Frontal cortex (tissue), 4 donors: ENCODE measurements around the gene BRD7. TPM values are rescaled to one million over a fixed set of nuclear protein-coding genes. Genes with fewer than 3 reads are reported as not detected.

ENCODE experiments used
- DNase-seq, 2 donors: peaks; one replicate each; pipeline ENCODE4 v3.0.0; 2012; ENCODE audit warnings: low spot score in 2 of 2
- FAIRE-seq: peaks from 2 replicates; lab custom pipeline; 2012; peaks lifted over from hg19 to GRCh38; lab: Jason Lieb, UNC
- total RNA-seq: library from RNA; depleted of rRNA; stranded (reverse); fragments of >200 nt; gene quantifications from one replicate; pipeline ENCODE4 v1.2.3, GENCODE V29; 2014
- donor health status: control.
- donor health status: control.
- donor health status: control.

Gene BRD7
- total RNA-seq, 1 donor from 2014 or later = 39.5 TPM

- no peak for DNase-seq
- FAIRE-seq = no peak
These were observed 73.2 kb downstream of the BRD7 start for GRCh38 chr16:50295541-50296132.

DNA sequence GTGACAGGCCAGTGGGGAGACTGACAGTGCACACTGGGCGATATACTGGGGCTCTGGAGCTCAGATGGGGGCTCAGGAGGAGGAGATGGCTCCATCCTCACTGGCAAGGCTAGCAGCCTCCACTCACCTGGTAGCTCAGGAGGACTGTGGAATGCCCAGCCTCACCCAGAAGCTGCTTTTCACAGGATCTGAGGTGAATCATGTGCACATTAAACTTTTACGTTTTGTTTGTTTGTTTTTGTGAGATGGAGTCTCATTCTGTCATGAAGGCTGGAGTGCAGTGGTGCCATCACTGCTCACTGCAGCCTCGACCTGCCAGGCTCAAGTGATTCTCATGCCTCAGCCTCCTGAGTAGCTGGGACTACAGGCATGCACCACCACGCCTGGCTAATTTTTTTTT is 73.8 kb downstream of the BRD7 start:
- FAIRE-seq (no peak), DNase-seq (no peak)

GRCh38 chr16:50293994-50294855 is 74.6 kb downstream of the BRD7 start:
- FAIRE-seq = no peak
- DNase-seq = no peak

DNA sequence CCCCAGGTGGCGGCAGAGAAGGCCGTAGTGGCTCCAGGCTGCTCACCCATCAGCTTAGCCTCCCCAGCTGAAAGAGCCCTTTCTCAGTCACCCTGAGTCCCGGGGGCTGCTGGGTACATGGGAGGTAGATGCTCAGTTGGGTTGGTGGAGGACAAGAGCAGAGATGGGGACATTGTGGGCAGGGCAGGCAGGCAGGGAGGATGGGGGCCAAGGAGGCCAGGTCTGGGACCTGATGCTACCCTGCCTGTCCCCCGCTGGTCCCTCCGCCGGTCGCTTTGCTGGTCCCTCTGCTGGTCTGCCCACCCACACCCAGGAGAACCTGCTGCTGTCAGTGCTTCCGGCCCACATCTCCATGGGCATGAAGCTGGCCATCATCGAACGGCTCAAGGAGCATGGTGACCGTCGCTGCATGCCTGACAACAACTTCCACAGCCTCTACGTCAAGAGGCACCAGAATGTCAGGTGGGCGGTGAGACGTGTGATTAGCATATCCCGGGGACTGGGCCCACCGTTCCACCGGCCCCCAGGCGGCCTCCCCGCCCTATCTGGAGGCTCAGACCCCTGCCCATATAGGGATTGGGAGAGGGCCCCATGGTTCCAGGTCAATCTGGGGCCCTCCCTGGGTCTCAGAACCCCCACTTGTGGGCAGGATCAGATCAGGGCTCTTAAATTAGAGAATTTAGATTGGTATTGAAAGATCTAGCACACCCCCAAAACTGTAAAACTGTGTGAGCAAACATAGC is 75.6 kb downstream of the BRD7 start:
- FAIRE-seq (no peak), DNase-seq (no peak)

- FAIRE-seq (no peak), DNase-seq (no peak)
These were observed 76.2 kb downstream of the BRD7 start for GRCh38 chr16:50292566-50292948.

DNA sequence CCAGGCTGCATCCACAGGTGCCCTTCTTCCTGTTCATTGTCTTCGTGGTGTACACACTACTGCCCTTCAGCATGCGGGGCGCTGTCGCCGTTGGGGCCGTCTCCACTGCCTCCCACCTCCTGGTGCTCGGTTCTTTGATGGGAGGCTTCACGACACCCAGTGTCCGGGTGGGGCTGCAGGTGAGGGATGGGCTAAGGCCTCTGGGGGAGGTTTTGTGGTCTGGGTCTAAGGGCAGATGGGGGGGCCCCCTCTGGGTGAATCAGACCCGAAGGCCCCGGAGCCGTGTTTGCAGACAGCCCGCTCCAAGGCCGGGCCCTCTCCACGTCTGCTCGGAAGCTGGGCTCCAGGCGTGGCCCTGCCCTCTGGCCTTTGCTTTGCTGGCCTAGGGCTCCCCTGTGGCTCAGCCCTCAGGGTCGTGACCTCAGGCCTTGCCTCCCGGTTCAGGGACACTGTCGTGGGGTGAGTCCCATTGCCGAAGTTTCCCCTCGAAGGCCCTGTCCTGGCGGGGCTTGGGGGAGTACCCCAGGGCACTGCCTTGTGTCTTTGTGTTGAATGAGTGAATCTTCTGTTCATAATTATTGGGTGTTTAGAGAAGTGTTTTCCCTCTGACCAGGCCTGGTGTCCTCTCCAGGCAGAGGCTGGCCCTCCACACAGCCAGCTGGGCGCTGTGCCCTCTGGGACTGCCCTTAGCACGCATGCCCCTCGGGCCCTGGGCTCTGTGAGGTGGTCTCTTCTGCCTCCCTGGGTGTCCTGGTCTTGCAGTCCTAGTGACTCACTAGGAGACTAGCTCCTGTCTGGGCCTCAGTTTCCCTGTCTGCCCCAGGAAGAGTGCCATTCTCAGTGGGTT is 76.8 kb downstream of the BRD7 start:
- FAIRE-seq (no peak), DNase-seq (no peak)

- DNase-seq (no peak), FAIRE-seq (no peak)
These were observed 77.9 kb downstream of the BRD7 start for GRCh38 chr16:50290856-50291255.

GRCh38 chr16:50289950-50290764 is 78.6 kb downstream of the BRD7 start:
- FAIRE-seq = no peak
- DNase-seq = no peak

GRCh38 chr16:50288920-50289319 is 79.9 kb downstream of the BRD7 start:
- DNase-seq (no peak), FAIRE-seq (no peak)

DNA sequence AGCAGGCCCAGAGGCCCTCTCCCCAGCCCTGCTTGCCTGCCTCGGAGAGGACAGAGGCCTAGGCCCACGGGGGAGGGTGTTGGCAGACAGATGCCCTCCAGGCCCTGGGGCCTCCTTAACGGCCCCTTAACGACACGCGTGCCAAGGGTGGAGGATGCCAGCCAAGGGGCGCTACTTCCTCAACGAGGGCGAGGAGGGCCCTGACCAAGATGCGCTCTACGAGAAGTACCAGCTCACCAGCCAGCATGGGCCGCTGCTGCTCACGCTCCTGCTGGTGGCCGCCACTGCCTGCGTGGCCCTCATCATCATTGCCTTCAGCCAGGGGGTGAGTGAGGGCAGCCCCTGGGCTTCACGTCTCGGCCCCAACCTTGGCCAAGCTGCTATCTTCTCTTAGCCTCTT is 80.8 kb downstream of the BRD7 start:
- FAIRE-seq = no peak

GRCh38 chr16:50286681-50287080 is 82.1 kb downstream of the BRD7 start:
- no peak for DNase-seq
- no peak for FAIRE-seq

More for the DNA sequence above, 80.8 kb downstream of the BRD7 start:
- no peak for DNase-seq

- DNase-seq (no peak), FAIRE-seq (no peak)
These were observed 83.3 kb downstream of the BRD7 start for GRCh38 chr16:50285406-50286003.

GRCh38 chr16:50284131-50284911 is 84.5 kb downstream of the BRD7 start:
- DNase-seq (no peak), FAIRE-seq (no peak)

GRCh38 chr16:50282955-50283631 is 85.7 kb downstream of the BRD7 start:
- FAIRE-seq (no peak), DNase-seq (no peak)

DNA sequence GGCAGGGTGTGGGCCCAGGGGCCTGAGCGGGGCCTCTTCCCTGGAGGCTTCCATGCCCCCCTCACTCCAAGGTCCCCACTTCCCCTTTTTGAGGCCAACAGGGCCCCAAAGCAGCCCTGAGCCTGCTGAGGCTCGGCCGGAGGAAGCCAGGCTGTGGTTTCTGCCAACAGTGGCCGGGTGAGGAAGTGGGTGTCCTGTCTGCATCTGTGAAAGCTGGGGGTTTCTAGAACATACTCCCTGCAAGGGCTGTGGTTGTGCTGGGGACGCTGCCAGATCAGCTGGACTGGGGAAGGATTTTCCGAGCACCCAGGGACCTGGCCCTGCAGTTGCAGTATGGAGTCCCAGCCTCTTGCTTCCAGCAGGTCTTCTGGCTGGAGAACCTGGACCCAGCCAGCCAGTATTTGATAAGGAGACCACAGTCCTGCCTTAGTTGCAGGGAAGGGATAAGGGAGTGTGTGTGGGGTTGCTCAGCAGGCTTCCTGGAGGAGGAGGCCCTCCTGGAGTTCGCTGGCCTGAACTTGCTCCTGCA is 86.7 kb downstream of the BRD7 start:
- DNase-seq (no peak), FAIRE-seq (no peak)

DNA sequence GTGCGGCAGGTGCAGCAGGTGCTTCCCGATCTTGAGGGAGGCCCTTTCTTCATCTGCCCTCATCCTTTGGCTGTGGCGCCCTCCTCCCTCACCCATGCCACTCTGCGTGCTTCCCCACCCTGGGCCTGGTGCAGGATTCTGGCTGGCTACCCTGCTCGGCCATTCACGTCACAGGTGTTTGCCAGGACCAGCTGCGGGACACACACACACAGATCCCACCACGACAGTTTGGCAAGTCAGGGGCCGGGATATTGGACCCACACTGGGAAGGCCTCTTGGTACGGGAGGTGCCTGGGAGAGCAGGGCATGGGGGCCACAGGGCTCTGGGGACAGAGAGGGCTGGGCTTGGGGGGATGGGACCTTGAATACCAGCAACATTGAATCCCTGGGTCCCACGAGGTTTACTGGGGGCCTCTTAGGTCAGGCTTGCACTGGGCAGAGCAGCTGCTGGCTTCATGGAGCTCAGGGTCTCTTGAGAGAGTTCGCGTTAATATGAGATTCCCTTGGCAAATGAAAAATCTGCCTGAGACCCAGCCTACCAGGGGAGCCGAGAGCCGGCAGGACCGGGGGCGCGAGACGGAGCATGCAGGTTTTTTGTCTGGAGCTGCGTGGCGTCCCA is 87.3 kb downstream of the BRD7 start:
- FAIRE-seq = no peak

GRCh38 chr16:50280932-50281331 is 87.9 kb downstream of the BRD7 start:
- DNase-seq (no peak), FAIRE-seq (no peak)

More for the DNA sequence above, 87.3 kb downstream of the BRD7 start:
- no peak for DNase-seq
